ENCODE measurements around the gene FFAR2. TPM values are rescaled to one million over a fixed set of nuclear protein-coding genes. Genes with fewer than 3 reads are reported as not detected.

The FFAR2 gene
- total and polyA plus RNA-seq, 2 donors (not counting 3 experiments of a cell fraction or from before 2014, with no cell fraction given): not detected

DNA sequence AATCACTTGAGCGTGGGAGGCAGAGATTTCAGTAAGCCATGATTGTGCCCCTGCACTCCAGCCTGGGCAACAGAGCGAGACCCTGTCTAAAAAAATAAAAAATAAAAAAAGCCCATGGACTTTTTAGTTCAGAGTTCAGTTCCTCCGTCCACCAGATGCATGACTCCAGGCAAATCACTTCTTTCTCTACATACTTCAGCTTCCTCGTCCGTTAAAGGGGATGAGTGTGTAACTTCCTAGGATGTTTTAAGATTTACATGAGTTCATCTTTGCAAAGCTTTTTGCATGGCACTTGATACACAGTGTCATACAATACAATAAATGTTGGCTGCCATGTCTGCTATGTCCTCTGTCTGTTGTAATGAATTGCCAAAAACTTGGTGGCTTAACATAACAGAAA lies 10.0 kb upstream of the FFAR2 start:
- Histone ChIP-seq H3K9me1 (replicated peaks; ENCODE audit: control insufficient read depth, extremely low read depth, insufficient read depth, low read length) (no peaks in the 10 kb centered on the region), H3K4me1 (ENCODE audit: control insufficient read depth, extremely low read depth, insufficient read depth, low read length) (no peaks in the 10 kb centered on the region), H3K4me3 (replicated peaks in 1 of 3; ENCODE audit: insufficient read depth in 1 of 3, low read depth in 1 of 3, low read length in 3 of 3) (no peak overlapping the region), H3K36me3 (ENCODE audit: control insufficient read depth in 2 of 2, extremely low read depth in 1 of 2, insufficient read depth in 2 of 2, low read length in 2 of 2) (no peaks in the 10 kb centered on the region), H2AFZ (ENCODE audit: low read depth, low read length) (no peak overlapping the region), H3K4me2 (ENCODE audit: insufficient read depth, low read length) (no peak overlapping the region), H3K9me3 (replicated peaks; ENCODE audit: control insufficient read depth, insufficient read depth, low read length) (no peaks in the 10 kb centered on the region), H4K20me1 (replicated peaks; ENCODE audit: control insufficient read depth, extremely low read depth, insufficient read depth, low read length) (no peaks in the 10 kb centered on the region), H3K9ac (replicated peaks; ENCODE audit: extremely low read depth, insufficient read depth, low read length) (no peak overlapping the region), H3K27ac (ENCODE audit: insufficient read depth, low read depth, low read length) (no peak overlapping the region), H3K27me3 (ENCODE audit: control insufficient read depth in 2 of 2, insufficient read depth in 2 of 2, low read length in 2 of 2) (peaks cover 0 to 7% of the 10 kb centered on the region in 2 experiments), H3K79me2 (ENCODE audit: control insufficient read depth, insufficient read depth, low read length) (no peaks in the 10 kb centered on the region)
- FAIRE-seq (no peak), DNase-seq (ENCODE audit: low read depth, low spot score) (no peak)
- TF ChIP-seq POLR2AphosphoS5 (IDR thresholded peaks at IDR 0.05; ENCODE audit: insufficient read depth, low read depth, low read length) (no peak), JUN (IDR thresholded peaks at IDR 0.05; ENCODE audit: borderline replicate concordance, insufficient read depth, insufficient read length, low read depth) (no peak), GATA2 (IDR thresholded peaks at IDR 0.05; ENCODE audit: insufficient read depth, insufficient read length, low read depth, low read length) (no peak), CTCF (IDR thresholded peaks at IDR 0.05; ENCODE audit: extremely low read depth in 1 of 2, insufficient read depth in 1 of 2, low read depth in 1 of 2, low read length in 2 of 2) (no peak), POLR2A (IDR thresholded peaks at IDR 0.05; ENCODE audit: low read depth, low read length) (no peak), EZH2 (IDR thresholded peaks at IDR 0.05; ENCODE audit: borderline replicate concordance, low read depth, low read length, severe bottlenecking) (no peak), FOS (IDR thresholded peaks at IDR 0.05; ENCODE audit: borderline replicate concordance, insufficient read depth, low read length) (no peak), MYC (IDR thresholded peaks at IDR 0.05; ENCODE audit: low read depth, low read length) (no peak)
- TF ChIP-seq, protein P1, sequence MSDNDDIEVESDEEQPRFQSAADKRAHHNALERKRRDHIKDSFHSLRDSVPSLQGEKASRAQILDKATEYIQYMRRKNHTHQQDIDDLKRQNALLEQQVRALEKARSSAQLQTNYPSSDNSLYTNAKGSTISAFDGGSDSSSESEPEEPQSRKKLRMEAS (IDR thresholded peaks at IDR 0.05; ENCODE audit: insufficient read depth, insufficient read length): no peak
- POLR2A ChIA-PET: no interaction called here
- intact Hi-C loops (cut with micrococcal nuclease) (no loop called here), dilution Hi-C loops (cut with MboI; ENCODE audit: extremely low pct_ligation_motif_present, low sequenced_read_pairs) (no loop called here)
- BruUV-seq (replicated peaks): no TSS peak
- CTCF ChIA-PET: no interaction called here
